Measurements from ENCODE around the gene EFHC1.
A peak's percentile ranks its signal among the peaks of the same experiment; 100 is the strongest.

Gene EFHC1

GRCh38 chr6:52543262-52543661 is 123.1 kb downstream of the EFHC1 start:
- no peak for DNase-seq

DNA sequence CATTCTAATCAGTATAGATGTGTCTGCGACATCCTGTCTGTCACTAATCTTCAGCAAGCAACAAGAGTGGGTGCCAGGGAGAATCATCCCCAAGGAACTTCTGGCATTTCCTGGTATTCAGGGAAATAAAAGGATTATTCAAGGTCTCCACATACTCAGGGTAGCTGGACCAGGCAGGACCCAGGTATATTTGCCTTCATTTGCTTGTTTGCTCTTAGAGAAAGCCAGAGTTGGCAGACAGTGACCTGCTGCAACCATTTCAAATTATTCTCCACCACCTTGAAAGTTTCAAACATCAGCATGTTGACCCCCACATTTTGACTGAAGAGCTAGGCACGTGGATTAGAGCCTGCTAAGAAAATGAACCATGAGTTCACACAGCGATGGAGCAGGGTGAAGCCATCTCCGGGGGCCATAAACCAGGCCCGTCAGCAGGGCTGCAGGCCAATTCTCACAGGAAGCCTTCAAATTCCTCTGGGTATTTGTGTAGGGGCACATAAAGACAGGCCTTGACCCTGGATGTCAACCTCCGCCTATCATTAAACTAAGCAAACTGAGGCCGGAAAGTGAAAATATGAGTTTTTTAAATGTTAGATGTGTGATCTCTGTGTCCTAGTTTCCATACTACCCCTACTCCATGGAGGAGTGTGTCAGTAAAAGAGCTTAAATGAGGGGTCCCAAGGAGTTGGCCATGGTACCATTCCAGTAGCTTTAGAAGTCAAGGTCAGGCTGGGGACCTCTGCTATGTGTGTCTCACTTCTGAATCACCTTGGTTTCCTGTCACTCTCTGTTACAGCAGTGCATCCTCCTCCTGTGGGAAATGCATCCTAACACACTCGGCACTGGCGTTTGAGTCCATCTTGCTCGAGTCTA is 123.8 kb downstream of the EFHC1 start:
- DNase-seq: peak; percentile 72

GRCh38 chr6:52544602-52545405 is 124.7 kb downstream of the EFHC1 start:
- DNase-seq: no peak

GRCh38 chr6:52545406-52546119 is 125.4 kb downstream of the EFHC1 start:
- no peak for DNase-seq

DNA sequence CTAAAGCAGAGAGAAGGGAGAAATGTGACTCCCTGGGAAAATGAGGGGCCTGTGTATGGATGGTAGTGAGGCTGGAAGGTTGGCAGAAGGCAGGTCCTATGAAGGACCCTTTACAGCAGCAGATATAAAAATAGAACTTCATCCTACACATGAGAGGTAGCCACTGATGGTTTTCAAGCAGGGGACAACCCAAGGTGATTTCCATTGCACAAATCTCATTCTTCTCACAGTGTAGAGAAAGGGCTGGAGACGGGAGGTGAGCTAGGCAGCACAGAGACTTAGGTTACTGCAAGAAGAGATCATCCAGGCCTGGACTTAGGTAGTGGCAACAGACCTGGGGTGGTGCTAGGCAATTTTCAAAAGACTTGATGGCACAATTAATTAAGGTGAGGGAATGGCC is 126.0 kb downstream of the EFHC1 start:
- DNase-seq: no peak

DNA sequence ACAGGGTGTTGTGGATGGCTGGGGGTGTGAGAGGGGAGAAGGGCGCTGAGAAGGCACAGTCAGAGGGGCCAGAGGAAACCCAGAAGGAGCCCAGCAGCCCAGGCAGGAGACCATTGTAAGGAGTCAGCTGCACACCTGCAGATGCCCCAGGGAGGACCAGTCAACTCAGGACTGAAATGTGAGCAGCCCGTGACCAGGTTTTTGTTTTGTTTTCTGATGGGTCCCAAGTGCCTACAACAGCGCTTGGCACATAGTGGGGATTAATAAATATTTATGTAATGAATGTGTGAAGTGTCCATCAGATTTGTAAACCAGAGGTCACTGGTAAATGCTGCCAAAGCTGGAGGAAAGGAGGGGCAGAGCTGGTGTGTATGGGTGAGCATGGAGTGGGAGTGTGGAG is 126.5 kb downstream of the EFHC1 start:
- DNase-seq: no peak

DNA sequence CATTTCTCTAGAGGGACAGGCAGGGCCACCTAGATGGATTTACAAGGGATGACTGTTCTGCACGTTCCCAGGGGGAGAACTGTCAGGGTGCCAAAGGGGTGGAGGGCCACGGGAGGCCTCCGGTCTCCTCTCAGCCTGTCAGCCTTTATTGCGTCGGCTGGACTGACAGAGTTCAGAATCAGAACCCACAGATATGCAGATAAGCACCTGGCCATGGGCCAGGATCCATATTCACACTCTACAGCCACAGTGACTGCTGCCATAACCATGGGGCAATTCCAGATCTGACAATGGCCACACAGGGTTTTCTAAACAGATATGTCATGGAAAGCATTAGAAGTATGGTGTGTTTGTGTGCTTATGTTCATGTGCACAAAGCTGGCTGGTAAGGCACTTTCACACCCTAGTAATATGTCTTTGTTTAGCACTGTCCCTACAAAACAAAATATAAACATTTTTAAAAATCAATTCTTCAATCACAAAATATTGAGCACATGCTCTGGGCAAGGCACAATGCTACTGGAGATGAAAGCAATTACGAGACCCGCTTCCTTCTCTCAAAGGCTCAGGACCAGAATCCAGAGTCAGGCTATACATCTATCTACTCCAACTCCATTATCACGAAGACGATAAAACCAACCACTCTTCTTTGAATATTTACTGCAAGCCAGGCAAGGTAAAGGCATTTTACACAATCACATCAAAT is 127.7 kb downstream of the EFHC1 start:
- no peak for DNase-seq

DNA sequence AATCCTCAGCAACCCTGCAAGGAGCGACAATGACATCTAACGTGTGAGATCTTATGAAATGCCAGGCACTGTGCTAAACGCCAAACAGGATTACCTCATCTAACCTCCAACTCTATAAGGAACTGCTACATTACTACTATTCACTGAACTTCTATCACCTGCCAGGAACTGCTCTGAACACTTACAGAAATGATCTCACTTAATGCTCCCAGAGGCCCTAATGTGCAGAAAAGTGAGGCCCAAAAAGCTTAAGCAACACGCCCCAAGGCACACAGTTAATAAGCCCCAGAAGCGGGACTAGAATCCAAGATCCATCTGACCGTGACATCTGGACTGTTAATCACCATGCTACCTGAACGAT is 128.2 kb downstream of the EFHC1 start:
- no peak for DNase-seq

DNA sequence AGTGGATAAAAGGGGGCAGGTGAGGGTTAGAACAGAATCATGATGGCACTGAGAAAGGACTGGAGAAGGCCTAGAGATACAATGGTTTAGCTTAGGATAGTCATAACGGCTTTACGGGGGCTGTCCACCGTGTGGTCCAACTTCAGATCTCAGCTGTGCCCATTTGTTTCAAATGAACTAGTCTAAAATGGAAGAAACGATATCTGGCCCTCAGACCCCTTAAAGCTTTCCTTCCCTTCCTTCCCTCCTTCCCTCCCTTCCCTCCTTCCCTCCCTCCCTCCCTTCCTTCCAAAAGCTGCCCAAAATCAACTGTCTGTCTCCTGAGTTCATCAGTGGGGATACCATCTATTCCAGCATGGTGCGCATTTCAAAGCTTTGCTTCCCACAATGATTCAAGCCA is 128.9 kb downstream of the EFHC1 start:
- no peak for DNase-seq

DNA sequence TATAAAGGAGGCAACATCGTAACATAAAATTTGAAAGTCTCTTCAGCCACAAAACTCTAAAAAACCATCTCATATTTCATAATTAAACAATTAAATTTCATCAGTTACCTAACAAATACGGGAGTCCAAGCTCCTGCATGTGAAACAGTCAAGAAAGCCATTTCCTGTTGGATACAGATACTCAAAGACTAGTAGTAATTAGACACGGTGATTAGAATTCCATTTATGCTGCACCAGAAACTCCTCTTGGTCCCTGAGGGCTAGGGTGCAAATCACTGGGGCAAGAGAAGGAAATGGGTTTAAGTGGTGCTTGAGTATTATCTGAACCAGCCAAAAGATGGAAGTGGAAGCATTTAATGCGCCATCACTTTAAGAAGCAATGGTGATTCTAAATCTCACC is 129.3 kb downstream of the EFHC1 start:
- DNase-seq: no peak

GRCh38 chr6:52550014-52550575 is 130.0 kb downstream of the EFHC1 start:
- DNase-seq: peak; percentile 78

- DNase-seq: no peak
Measured at GRCh38 chr6:52550870-52551269, 130.7 kb downstream of the EFHC1 start.

GRCh38 chr6:52551483-52552277 is 131.5 kb downstream of the EFHC1 start:
- DNase-seq: peak; percentile 88

GRCh38 chr6:52552278-52552643 is 132.1 kb downstream of the EFHC1 start:
- no peak for DNase-seq

GRCh38 chr6:52553158-52553557 is 133.0 kb downstream of the EFHC1 start:
- no peak for DNase-seq

GRCh38 chr6:52553719-52554118 is 133.6 kb downstream of the EFHC1 start:
- no peak for DNase-seq

GRCh38 chr6:52554684-52555280 is 134.6 kb downstream of the EFHC1 start:
- DNase-seq: peak; percentile 23

DNA sequence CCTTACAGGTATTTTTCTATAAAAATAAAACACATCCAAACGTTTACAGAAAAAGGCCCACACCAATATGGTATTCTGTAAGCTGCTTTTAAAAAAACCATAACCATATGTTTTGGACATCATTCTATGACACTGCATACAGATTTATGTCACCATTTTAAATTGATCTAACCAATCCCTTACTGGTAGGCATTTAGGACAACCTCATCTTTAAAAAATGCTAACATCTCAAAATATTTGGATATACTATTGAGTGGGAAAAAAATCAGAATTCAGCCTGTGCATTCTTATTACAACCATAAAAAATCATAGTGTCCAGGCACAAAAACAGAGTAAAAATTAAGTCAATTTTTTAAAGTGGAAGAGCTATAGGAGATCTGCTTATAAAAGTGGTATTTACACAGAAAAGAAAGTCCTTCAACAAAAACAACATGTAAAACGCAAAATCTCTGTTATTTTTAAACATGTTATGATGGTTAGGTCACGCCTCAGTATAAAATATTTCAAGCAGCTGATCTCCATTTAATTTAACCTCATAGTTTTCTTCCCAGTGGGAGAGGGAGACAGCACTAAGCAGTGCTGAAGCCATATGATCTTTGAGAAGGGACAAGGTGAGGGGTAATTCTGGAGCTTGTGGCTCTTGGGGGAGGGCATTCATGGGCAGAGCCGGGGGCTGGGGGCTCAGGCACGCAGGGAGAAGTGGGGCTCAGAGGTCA is 135.5 kb downstream of the EFHC1 start:
- no peak for DNase-seq

DNA sequence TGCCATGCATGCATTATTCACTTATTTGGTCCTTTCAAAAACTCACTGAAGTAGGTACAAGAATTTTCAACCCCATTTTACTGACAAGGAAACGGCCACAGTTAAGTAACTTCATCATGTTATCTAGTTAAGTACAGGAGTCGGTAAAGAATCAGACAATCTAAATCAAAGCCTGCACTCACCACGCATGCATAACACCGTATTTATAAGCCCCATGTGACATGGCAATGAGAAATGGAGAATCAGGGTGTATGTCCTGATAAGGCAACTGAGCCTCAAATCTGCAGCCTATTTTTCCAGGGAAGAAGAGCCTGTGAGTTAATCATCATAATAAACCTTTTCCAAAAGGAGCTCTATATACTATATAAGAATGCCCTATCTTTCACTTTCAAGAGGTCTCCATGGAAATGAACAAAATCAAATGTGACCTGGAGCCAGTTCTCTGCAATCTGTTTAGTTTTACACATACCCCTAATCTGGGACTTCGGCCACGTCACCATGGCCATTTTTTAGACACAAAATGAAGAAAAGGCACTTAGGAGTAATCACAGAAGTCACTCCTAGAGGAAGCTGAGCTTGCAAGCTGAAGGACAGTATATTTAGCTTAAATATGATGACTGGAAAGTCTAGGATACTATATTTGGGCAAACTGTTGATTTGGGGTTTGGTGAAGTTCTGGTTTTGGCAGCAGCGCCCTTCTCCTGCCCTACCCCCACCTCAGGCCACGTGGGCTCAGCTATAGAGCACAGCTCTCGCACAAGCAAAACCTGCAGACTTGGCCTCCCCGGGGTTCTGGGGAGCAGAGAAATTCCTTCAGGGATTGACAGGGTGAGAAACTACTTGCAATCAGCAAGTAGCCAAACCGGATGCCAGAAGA is 137.5 kb downstream of the EFHC1 start:
- no peak for DNase-seq
